Endothelial cell of umbilical vein (primary cell): Measurements from ENCODE around the gene EXOC1L. TPM values are rescaled to one million over a fixed set of nuclear protein-coding genes. Genes with fewer than 3 reads are reported as not detected.

Source experiments
- BruUV-seq: library from RNA; stranded (reverse); fragments of 400-500 nt; replicated peaks from 2 replicates; lab custom pipeline; 2021; lab: Mats Ljungman, UMichigan
- CTCF ChIA-PET: fragments of 300-600, 350-600 bp; sonication (Branson Sonifier 250); formaldehyde crosslinking; loops from one replicate; lab custom pipeline; 2021; ENCODE audit warnings: antibody characterized with exemption, inconsistent platforms; lab: Charles Lee
- POLR2A ChIA-PET: fragments of 300-600, 350-600 bp; sonication (Branson Sonifier 250); formaldehyde crosslinking; loops from one replicate; lab custom pipeline; 2021; ENCODE audit warnings: antibody characterized with exemption, inconsistent platforms; lab: Charles Lee
- DNase-seq: peaks from one replicate; pipeline ENCODE4 v3.0.0-alpha.2; 2011; ENCODE audit warnings: low read depth, low spot score
- FAIRE-seq: peaks from 2 replicates; lab custom pipeline; 2011; peaks lifted over from hg19 to GRCh38; lab: Jason Lieb, UNC
- H2AFZ ChIP-seq: 2 replicates; pipeline ENCODE4 v1.6.0; 2012; ENCODE audit warnings: low read depth, low read length, control low read depth, inconsistent platforms
- H3K27ac ChIP-seq: 2 replicates; pipeline ENCODE4 v1.5.1; 2011; ENCODE audit warnings: low read depth, mild to moderate bottlenecking, control low read depth, low read length, moderate library complexity; ENCODE audit not compliant: insufficient read depth
- H3K27me3 ChIP-seq, 2 experiments: 2 replicates each; pipeline versions ENCODE4 v1.6.0 to v1.6.1; 2011; ENCODE audit warnings: low read length in 2 of 2, mixed read lengths in 1 of 2; ENCODE audit not compliant: control insufficient read depth in 2 of 2, insufficient read depth in 2 of 2
- H3K36me3 ChIP-seq, 2 experiments: 2 replicates in 1 of 2; 3 replicates in 1 of 2; pipeline ENCODE4 v1.5.1; 2011; ENCODE audit warnings: low read length in 2 of 2, mild to moderate bottlenecking in 1 of 2, moderate library complexity in 1 of 2; ENCODE audit not compliant: control insufficient read depth in 2 of 2, insufficient read depth in 2 of 2; ENCODE audit errors: extremely low read depth in 1 of 2
- H3K4me1 ChIP-seq: 3 replicates; pipeline ENCODE4 v1.5.1; 2011; ENCODE audit warnings: mild to moderate bottlenecking, low read length; ENCODE audit not compliant: control insufficient read depth, insufficient read depth; ENCODE audit errors: extremely low read depth
- H3K4me2 ChIP-seq: 2 replicates; pipeline ENCODE4 v1.6.1; 2011; ENCODE audit warnings: low read length, control low read depth, mixed read lengths; ENCODE audit not compliant: insufficient read depth
- H3K4me3 ChIP-seq, 3 experiments: fragments of 200-600 bp in 1 of 3; sonication (generic), shearing (Covaris generic) in 1 of 3; replicated peaks in 1 of 3; 2 replicates each; pipeline ENCODE4 v1.5.1; 2011 to 2016; ENCODE audit warnings: control low read depth in 3 of 3, low read length in 3 of 3, mild to moderate bottlenecking in 2 of 3, inconsistent platforms in 1 of 3, low read depth in 1 of 3, moderate library complexity in 1 of 3; ENCODE audit not compliant: insufficient read depth in 1 of 3
- H3K79me2 ChIP-seq: 2 replicates; pipeline ENCODE4 v1.6.0; 2012; ENCODE audit warnings: low read length, inconsistent platforms; ENCODE audit not compliant: control insufficient read depth, insufficient read depth
- H3K9ac ChIP-seq: replicated peaks from 2 replicates; pipeline ENCODE3; 2011; ENCODE audit warnings: low read length, control low read depth; ENCODE audit not compliant: insufficient read depth; ENCODE audit errors: extremely low read depth
- H3K9me1 ChIP-seq: replicated peaks from 3 replicates; pipeline ENCODE4 v1.6.0; 2011; ENCODE audit warnings: mild to moderate bottlenecking, low read length; ENCODE audit not compliant: control insufficient read depth, insufficient read depth; ENCODE audit errors: extremely low read depth
- H3K9me3 ChIP-seq: replicated peaks from 2 replicates; pipeline ENCODE4 v1.5.1; 2012; ENCODE audit warnings: low read length, inconsistent platforms; ENCODE audit not compliant: control insufficient read depth, insufficient read depth
- H4K20me1 ChIP-seq: replicated peaks from 2 replicates; pipeline ENCODE3; 2011; ENCODE audit warnings: mild to moderate bottlenecking, low read length; ENCODE audit not compliant: control insufficient read depth, insufficient read depth; ENCODE audit errors: extremely low read depth
- EZH2 ChIP-seq: IDR thresholded peaks from 2 replicates; pipeline ENCODE4 v1.6.1; 2012; ENCODE audit warnings: borderline replicate concordance, low read depth, mild to moderate bottlenecking, moderate library complexity, low read length, inconsistent platforms; ENCODE audit not compliant: severe bottlenecking
- FOS ChIP-seq: IDR thresholded peaks from 2 replicates; pipeline ENCODE4 v1.6.1; 2011; ENCODE audit warnings: mild to moderate bottlenecking, low read length, moderate library complexity, borderline replicate concordance; ENCODE audit not compliant: insufficient read depth
- GATA2 ChIP-seq: IDR thresholded peaks from 2 replicates; pipeline ENCODE4 v1.7.0; 2011; ENCODE audit warnings: low read depth, mild to moderate bottlenecking, moderate library complexity, mixed read lengths, low read length; ENCODE audit not compliant: insufficient read length, insufficient read depth
- JUN ChIP-seq: IDR thresholded peaks from 2 replicates; pipeline ENCODE4 v1.6.1; 2011; ENCODE audit warnings: borderline replicate concordance, low read depth; ENCODE audit not compliant: insufficient read length, insufficient read depth
- MYC ChIP-seq: IDR thresholded peaks from one replicate; pipeline ENCODE4 v1.6.1; 2011; ENCODE audit warnings: mild to moderate bottlenecking, low read depth, low read length
- POLR2A ChIP-seq: IDR thresholded peaks from 2 replicates; pipeline ENCODE4 v1.6.1; 2012; ENCODE audit warnings: low read depth, mild to moderate bottlenecking, control low read depth, low read length
- POLR2AphosphoS5 ChIP-seq: IDR thresholded peaks from 2 replicates; pipeline ENCODE4 v1.6.1; 2012; ENCODE audit warnings: low read depth, mild to moderate bottlenecking, control low read depth, low read length, moderate library complexity; ENCODE audit not compliant: insufficient read depth
- dilution Hi-C: fragments of 300-500 bp; cut with MboI; formaldehyde crosslinking; loops from one replicate; pipeline ENCODE4 v1.15.0; 2019; ENCODE audit warnings: low sequenced_read_pairs; ENCODE audit not compliant: extremely low pct_ligation_motif_present
- intact Hi-C: fragments of 100-400 bp; cut with micrococcal nuclease; formaldehyde crosslinking; loops from one replicate; pipeline ENCODE4 v1.10.0; 2022
- polyA plus RNA-seq, 4 experiments: library from polyadenylated mRNA; depleted of rRNA in 3 of 4; stranded (reverse) in 3 of 4; unstranded in 1 of 4; fragments of >200 nt; gene quantifications; 2 replicates each; pipeline versions ENCODE4 v1.2.1 to v1.2.3, GENCODE V29; 2011 to 2012; ENCODE audit warnings: missing spikeins in 1 of 4
- total RNA-seq: library from RNA; stranded (reverse); gene quantifications from 2 replicates; pipeline ENCODE4 v1.2.3, GENCODE V29; 2021
- TF ChIP-seq, protein P1 (sequence below): IDR thresholded peaks from 2 replicates; pipeline ENCODE4 v1.6.1; 2011; ENCODE audit not compliant: insufficient read depth, insufficient read length
- TF ChIP-seq, protein P2 (sequence below), 2 donors: IDR thresholded peaks; 1 replicate in 1 of 2; 2 replicates in 1 of 2; pipeline ENCODE4 v1.5.1; 2011; ENCODE audit warnings: low read length in 2 of 2, mild to moderate bottlenecking in 2 of 2, moderate library complexity in 2 of 2, control low read depth in 1 of 2, inconsistent platforms in 1 of 2, low read depth in 1 of 2; ENCODE audit not compliant: insufficient read depth in 1 of 2; ENCODE audit errors: extremely low read depth in 1 of 2

The EXOC1L gene
- total and polyA plus RNA-seq, 2 donors (not counting 3 experiments of a cell fraction or from before 2014, with no cell fraction given) = not detected

DNA sequence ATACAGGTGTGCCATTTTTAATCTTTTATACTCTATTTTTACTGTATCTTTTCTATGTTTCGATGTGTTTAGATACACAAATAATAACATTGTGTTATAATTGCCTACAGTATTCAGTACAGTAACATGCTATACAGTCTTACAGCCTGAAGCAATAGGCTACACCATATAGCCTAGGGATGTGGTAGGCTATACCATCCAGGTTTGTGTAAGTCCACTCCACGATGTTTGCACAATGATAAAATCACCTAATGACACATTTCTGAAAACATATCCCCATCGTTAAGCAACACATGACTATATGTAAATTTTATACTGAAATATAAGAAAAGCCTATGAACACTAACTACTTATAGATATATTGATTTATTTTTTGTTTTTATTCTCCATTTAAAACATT lies 48.9 kb upstream of the EXOC1L start:
- DNase-seq (no peak), FAIRE-seq (no peak)
- CTCF ChIA-PET = no interaction called here
- POLR2A ChIA-PET = no interaction called here
- dilution Hi-C loops (no loop called here), intact Hi-C loops (no loop called here)
- no peaks in the 10 kb centered on the region for H3K9me3 ChIP-seq
- no peaks in the 10 kb centered on the region for H3K36me3 ChIP-seq
- H2AFZ ChIP-seq = no peak overlapping the region
- H4K20me1 ChIP-seq = no peaks in the 10 kb centered on the region
- TF ChIP-seq POLR2A (no peak), JUN (no peak), MYC (no peak), EZH2 (no peak), GATA2 (no peak), POLR2AphosphoS5 (no peak), FOS (no peak)
- TF ChIP-seq, protein P1, sequence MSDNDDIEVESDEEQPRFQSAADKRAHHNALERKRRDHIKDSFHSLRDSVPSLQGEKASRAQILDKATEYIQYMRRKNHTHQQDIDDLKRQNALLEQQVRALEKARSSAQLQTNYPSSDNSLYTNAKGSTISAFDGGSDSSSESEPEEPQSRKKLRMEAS = no peak
- TF ChIP-seq, protein P2, sequence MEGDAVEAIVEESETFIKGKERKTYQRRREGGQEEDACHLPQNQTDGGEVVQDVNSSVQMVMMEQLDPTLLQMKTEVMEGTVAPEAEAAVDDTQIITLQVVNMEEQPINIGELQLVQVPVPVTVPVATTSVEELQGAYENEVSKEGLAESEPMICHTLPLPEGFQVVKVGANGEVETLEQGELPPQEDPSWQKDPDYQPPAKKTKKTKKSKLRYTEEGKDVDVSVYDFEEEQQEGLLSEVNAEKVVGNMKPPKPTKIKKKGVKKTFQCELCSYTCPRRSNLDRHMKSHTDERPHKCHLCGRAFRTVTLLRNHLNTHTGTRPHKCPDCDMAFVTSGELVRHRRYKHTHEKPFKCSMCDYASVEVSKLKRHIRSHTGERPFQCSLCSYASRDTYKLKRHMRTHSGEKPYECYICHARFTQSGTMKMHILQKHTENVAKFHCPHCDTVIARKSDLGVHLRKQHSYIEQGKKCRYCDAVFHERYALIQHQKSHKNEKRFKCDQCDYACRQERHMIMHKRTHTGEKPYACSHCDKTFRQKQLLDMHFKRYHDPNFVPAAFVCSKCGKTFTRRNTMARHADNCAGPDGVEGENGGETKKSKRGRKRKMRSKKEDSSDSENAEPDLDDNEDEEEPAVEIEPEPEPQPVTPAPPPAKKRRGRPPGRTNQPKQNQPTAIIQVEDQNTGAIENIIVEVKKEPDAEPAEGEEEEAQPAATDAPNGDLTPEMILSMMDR (IDR thresholded peaks at IDR 0.05; ENCODE audit: extremely low read depth in 1 of 2, insufficient read depth in 1 of 2, low read depth in 1 of 2, low read length in 2 of 2) = no peak
- no peak overlapping the region for H3K4me2 ChIP-seq
- H3K27ac ChIP-seq = no peak overlapping the region
- H3K9ac ChIP-seq = no peak overlapping the region
- H3K4me3 ChIP-seq = no peak overlapping the region
- H3K9me1 ChIP-seq = no peaks in the 10 kb centered on the region
- no peaks in the 10 kb centered on the region for H3K79me2 ChIP-seq
- H3K27me3 ChIP-seq = peaks cover 2 to 13% of the 10 kb centered on the region in 2 experiments
- peaks cover 9% of the 10 kb centered on the region for H3K4me1 ChIP-seq
- BruUV-seq = no TSS peak
